Ramos (cell line): ENCODE results near the gene TNFAIP6.
"Not testable (repeated sequence)": the region's sequence is repeated elsewhere in the genome, so short reads cannot be mapped to it uniquely, and the experiment has no call there.

Source experiments
- in situ Hi-C: fragments of 300-500 bp; cut with MboI; formaldehyde crosslinking; loops from one replicate; pipeline ENCODE4 v1.14.3; 2022; ENCODE audit warnings: low sequenced_read_pairs; ENCODE audit not compliant: unreplicated experiment

Gene TNFAIP6

GRCh38 chr2:151357359-151357758 lies at the start of gene TNFAIP6:
TNFAIP6 (plus strand) TSS chr2:151357592; CDS start chr2:151357667, 75 bp downstream.
- in situ Hi-C loops, result no loop called here

GRCh38 chr2:151310313-151310712 lies 47.1 kb upstream of the TNFAIP6 start:
- in situ Hi-C loops, result not testable (repeated sequence)

DNA sequence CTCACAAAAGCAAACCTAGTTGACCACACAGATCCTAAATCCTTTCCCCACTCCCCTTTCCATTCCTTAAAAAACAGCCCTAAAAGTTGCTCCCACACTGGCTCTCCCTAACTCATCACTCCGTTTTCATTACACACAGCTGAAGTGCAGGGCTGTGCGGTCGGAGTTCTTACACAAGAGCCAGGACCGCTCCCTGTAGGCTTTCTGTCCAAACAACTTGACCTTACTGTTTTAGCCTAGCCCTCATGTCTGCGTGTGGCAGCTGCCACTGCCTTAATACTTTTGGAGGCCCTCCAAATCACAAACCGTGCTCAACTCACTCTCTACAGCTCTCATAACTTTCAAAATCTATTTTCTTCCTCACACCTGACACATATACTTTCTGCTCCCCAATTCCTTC lies 45.0 kb upstream of the TNFAIP6 start:
- in situ Hi-C loops, result not testable (repeated sequence)

GRCh38 chr2:151315381-151315903 lies 42.0 kb upstream of the TNFAIP6 start:
- in situ Hi-C loops, result no loop called here

GRCh38 chr2:151325581-151326095 lies 31.8 kb upstream of the TNFAIP6 start:
- in situ Hi-C loops, result no loop called here

DNA sequence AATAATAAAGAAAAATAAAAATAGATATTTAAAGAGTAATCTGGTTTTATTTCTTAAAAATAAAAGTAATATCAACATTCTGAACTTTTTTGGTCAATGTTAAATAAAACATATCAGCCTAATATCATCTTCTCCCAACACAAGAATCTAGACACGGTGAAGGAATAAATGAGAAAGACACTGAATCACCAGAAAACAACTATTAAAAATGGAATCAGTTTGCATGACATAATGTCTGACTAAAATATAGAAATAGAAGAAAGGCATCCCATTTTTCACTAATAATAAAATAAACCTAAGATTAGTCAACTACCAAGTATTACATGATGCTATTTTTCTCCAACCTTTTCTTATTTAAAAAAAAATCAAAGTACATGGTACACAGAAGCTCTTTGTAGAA lies 30.8 kb upstream of the TNFAIP6 start:
- in situ Hi-C loops, result no loop called here

DNA sequence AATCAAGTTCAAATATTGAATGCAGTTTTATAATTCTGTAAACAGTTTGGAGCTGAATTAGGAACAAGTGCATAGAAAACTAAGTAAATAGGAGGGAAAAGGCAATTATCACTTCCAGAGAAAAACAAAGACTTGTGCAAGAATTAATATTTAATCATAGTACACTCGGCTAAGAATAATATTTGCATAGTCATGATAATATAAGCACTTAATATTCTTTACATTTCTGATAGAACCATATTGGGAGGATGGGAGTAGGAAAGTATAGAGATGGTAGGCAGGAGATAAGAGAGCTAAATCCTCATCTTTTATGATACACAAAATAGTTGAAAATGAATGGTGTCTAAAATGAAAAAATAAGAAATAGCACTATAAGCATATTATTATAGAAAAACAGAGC lies 27.4 kb upstream of the TNFAIP6 start:
- in situ Hi-C loops, result no loop called here

DNA sequence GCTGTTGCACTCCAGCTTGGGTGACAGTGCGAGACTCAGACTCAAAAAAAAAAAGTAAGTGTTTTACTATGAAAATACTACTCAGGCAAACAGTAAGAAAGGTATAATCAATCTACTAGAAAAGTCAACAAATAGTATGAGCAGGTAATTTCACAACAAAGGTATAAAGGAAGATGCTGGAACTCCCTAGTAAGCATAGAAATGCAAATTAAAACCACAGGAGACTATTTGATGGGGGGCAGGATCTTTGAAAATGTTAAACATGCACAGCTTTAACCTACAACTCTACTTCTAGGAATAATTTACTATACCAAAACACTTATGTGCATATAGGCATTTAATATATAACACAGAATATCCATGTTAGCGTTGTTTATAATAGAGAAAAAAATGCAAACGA lies 24.3 kb upstream of the TNFAIP6 start:
- in situ Hi-C loops, result no loop called here

DNA sequence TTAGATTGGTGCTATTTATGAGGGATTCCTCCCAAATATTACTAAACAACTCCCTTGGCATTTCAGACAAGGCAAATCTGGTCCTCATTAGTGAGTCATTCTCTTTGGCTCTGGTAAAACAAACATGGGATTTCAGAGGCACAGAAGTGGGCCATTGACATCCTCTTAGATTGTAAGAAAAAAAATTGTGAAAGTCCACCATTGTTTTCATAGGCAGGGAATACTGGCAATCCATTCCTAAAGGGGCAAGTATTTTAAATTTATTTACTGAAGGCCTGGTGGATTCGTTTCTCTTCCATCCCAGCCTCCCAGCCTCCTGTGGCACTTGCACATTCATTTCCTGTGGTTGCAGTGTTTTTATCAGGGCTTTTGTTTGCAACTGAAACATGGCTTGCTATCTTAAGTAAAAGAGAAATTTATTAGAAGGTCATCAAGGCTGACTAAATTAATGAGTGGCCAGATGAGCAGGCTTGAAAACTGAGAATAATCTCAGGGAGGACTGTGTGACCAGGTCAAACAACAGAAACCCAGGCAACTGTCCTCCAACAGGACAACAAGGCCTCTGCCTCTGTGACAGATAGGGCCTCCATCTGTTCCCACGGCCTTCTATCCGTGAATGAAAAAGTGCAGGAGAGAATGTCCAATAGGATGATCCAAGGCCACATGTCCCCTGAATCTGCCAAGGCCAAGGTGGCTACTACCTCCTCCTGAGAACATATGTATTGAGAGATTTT lies 23.1 kb upstream of the TNFAIP6 start:
- in situ Hi-C loops, result no loop called here

- in situ Hi-C loops, result no loop called here
Observed at GRCh38 chr2:151336863-151337371, 20.5 kb upstream of the TNFAIP6 start.

- in situ Hi-C loops, result no loop called here
Observed at GRCh38 chr2:151337643-151338042, 19.7 kb upstream of the TNFAIP6 start.

GRCh38 chr2:151338115-151338514 lies 19.3 kb upstream of the TNFAIP6 start:
- in situ Hi-C loops, result no loop called here

DNA sequence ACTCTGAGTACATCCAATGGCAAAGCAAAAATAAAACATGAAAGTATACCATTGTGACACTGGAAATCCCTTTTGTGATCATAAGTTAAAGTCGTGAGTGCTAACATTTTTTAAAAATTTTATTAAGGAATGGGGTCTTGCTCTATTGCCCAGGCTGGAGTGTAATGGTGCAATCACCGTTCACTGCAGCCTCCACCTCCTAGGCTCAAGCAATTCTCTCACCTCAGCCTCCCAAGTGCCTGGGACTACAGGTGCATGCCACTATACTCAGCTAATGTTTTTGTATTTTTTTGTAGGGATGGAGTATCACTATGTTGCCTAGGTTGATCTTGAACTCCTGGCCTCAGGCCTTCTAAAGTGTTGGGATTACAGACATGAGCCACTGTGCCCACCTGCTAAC lies 14.3 kb upstream of the TNFAIP6 start:
- in situ Hi-C loops, result no loop called here

DNA sequence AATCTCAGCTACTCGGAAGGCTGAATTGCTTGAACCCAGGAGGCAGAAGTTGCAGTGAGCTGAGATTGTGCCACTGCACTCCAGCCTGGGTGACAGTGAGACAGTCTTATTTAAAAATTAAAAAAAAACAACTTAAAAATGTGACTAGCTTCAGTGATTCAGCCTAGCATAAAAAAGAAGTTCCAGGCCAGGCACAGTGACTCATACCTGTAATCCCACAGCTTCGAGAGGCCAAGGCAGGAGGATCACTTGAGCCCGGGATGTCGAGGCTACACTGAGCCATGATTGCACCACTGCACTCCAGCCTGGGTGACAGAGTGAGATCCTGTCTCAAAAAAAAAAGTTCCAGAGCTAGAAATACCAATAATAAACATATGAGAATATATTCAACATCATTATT lies 13.2 kb upstream of the TNFAIP6 start:
- in situ Hi-C loops, result not testable (repeated sequence)

DNA sequence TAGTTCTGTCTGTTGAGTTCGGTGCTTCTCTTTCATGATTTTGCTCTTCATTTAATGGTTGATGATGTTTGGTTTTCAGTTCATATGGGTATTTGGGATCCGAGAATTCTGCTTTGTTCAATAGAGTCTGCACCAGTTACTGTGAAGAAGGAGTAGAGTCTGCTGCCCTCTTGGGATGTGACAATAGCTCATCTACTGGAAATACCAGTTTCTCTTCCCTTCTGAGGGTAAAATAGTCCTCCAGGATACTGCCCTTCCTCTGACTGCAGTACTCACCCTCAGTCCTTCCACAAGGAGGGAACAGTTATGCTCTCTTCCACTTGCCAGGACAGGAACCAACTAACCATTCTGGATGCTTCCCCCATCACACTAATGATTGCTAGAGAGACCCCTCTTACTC lies 12.5 kb upstream of the TNFAIP6 start:
- in situ Hi-C loops, result no loop called here

DNA sequence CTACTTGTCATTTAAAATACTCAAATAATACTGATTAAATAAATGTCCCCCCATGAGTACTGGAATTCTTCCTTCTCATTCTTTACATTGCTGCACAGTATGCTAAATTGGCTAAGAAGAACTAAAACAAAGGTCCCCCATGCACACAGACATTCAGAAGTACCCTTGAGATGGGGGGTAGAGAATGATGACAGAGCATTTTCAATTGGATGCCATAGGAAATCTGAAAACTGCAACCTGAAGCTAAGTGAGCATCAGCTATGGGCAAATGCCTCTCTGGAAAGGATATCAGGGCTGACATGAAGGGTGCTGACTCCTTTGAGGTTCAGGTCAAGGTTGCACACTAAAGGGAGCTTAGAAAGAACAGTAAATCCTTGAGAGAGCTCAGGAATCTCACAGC lies 10.1 kb upstream of the TNFAIP6 start:
- in situ Hi-C loops, result no loop called here

DNA sequence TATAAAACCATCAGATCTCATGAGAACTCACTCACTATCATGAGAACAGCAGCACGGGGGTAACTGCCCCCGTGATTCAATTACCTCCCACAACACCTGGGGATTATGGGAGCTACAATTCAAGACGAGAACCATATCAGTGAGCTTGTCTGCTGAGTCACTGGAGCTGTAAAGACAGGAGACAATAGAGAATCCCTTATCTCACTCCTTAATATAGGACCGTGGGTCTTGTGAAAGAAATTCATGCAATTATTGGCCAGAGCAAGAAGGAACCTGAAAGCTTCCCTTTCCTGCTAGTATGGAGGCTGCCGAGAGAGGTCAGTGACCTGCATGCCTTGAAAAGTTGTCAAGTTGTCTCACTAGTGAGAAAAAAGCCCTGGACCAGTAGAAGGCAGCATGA lies 9.5 kb upstream of the TNFAIP6 start:
- in situ Hi-C loops, result no loop called here

DNA sequence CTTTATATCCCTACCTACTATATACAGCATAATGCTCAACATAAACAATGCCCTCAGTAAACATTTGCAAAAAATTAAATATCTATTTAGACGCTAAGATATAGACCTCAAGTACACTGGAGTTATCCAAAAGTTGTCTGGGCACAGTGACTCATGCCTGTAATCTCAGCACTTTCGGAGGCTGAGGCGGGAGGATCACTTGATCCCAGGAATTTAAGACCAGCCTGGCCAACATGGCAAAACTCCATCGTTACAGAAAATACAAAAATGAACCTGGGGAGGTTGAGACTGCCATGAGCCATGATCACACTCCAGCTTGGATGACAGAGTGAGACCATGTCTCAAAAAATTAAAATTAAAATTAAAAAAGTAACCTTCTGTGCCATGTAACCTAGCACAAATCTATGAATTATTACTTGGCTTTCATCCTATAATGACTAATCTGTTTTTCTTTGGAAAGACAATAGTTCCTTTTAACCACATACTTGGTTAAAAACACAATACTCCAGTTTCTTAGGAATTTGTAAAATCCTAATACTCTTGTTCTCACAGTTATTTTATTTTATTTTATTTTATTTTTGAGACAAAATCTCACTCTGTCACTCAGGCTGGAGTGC lies 6.7 kb upstream of the TNFAIP6 start:
- in situ Hi-C loops, result no loop called here

- in situ Hi-C loops, result no loop called here
Observed at GRCh38 chr2:151353995-151354394, 3.4 kb upstream of the TNFAIP6 start.

DNA sequence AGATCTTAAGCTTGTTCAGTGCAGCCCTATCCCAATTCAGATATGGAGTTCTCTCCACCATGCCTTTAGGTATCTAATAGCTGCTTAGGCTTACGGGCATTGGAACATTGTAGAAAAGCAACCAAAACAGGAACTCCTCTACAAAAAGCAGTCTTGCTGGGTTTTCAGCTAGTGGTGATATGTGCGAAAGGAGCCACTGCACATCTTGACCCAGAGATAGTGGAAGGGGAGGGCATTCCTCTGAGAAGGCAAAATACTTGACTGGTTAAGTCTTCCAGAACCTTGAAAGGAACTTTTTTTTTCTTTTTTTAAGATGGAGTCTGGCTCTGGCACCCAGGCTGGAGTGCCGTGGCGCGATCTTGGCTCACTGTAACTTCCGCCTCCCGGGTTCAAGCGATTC lies 2.6 kb upstream of the TNFAIP6 start:
- in situ Hi-C loops, result no loop called here

GRCh38 chr2:151358166-151358970 lies 976 bp downstream of the TNFAIP6 start:
- in situ Hi-C loops, result no loop called here
